Measurements from ENCODE around the gene RPS25.
"Not testable (repeated sequence)": the region's sequence is repeated elsewhere in the genome, so short reads cannot be mapped to it uniquely, and the experiment has no call there.

RPS25 gene

DNA sequence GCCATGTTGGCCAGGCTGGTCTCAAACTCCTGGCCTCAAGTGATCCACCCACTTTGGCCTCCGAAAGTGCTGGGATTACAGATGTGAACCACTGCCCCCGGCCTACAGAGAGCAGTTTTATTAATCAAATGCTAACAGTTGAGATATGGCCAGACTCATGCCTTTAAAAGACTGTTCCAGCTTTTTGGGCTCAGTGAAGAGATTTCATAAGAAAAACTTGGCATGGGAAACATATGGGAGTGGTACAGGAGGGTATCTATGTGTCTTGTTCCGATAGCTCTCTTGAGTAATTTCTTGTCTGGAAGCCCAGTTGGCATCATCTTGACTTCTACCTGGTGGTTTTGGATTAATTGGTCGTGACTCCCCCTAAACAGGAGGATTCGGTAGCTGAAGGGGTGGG is 20.7 kb upstream of the RPS25 start:
- no peak for DNase-seq

DNA sequence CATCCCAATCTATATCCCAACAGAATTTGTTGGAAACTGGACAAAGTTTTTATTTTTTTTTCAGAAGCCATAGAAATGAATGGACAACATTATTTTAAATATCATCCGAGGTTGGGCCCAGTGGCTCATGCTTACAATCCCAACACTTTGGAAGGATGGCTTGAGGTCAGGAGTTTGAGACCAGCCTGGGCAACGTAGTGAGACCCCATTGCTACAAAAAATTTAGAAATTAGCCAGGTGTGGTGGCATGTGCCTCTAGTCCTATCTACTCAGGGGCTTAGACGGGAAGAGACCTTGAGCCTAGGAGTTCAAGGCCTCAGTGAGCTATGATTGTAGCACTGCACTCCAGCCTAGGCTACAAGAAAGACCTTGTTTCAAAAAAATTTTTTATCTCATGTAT is 16.7 kb upstream of the RPS25 start:
- no peak for DNase-seq

DNA sequence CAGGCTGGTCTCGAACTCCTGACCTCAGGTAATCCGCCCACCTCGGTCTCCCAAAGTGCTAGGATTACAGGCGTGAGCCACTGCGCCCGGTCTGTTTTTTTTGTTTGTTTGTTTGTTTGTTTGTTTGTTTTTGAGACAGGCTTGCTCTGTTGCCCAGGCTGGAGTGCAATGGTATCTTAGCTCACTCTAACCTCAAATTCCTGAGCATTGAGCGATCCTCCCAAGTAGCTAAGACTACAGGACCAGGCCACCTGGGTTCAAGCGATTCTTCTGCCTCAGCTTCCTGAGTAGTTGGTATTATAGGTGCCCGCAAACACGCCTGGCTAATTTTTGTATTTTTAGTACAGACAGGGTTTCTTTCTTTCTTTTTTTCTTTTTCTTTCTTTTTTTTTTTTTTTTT is 15.3 kb upstream of the RPS25 start:
- DNase-seq = not testable (repeated sequence)

DNA sequence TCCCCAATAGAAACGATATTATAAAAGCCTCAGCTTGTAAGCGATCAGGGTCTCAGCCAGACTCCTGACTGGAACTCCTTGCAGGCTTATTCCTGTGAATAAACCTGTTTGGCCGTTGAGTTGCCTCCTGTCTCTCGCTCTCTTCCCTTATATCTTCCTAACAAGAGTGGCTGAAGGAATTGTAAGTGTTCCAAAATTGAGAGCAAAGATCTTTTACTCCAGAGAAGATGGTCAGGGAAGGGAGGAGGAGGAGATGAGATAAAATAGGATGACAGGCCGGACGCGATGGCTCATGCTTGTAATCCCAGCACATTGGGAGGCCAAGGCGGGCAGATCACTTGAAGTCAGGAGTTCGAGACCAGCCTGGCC is 13.8 kb upstream of the RPS25 start:
- no peak for DNase-seq

DNA sequence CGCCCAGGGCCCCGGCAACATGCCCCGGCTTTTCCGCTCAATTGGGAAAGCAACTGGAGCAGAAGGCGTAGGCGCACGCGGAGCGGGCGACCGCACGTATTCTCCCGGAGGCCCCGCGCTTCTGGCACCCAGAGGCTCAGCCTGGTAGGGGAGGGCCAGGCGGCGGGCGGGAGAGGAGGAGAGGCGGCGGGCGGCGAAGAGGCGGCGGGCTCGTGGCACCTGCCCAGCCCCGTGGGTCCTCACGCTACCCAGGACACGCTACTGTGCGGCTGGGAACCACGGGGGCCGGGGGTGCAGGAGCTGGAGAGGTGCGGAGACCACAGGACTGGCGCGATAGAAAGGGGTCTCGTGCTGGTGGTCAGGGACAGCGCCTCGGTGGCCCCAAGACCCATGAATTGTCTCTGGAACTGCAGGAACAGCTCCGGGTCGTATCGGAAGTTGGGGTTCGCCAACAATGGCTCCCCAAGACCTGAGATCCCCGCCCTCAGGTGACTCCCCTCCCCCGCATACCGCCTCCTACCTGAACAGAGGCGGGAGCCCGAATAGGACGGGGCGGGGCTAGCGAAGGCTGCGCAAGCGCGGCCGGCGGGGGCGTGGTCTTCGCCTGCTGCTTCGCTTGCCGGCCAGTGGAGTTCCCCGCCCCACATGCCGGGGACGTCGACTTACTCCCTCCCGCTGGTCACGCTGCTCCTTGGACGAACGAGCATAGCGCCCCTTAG is 12.3 kb upstream of the RPS25 start, which contains the start of gene SLC37A4:
Gene SLC37A4 (minus strand): TSS at position 549 of the 719 bp plus-strand sequence.
- peak; percentile 94 for DNase-seq

DNA sequence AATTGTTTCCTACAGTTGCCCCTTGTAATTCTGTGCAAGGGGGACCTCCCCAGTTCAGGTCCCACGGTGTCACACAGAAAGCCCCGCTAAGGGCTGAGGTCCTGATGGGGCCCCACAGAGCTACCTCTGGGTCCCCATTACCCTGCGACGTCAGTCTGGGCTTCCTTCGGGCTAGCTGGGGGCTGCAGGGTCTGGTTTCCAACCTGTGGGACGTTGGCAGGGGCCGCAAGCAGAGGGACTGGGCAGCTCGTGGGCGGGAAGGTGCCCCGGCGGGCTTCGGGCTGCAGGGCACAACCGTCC is 11.8 kb upstream of the RPS25 start:
- DNase-seq = no peak

DNA sequence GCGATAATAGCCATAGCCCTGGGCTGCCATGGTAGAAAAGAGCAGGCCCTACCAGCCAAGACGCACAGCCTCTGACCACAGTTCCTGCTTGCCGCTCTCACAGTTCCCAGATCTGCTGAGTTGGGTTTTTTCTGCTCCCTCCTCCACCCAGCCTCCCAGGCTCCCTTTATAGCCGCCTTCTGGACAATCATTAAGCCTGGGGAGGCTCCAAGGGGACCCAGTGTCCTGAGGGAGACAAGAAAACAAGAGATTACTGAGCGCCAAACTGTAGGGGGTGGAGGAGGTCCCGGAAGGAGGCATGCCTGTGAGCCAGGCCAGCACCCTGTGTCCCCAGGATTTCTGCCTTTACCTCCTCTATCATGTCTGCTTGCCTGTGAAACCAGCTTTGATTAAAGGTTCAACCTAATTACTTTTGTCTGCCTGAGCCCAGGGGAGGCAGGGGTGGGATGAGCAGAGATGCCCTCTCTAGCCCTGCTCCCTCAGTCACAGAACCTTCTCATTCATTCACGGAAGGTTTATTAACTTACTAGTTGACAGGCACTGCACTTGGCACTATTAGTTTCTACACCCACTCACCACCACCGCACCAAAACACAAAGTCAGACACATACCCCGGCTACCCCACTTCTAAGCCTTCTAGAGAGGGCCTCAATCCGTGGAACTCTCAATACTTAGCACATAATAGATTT is 11.3 kb upstream of the RPS25 start:
- peak; percentile 31 for DNase-seq

DNA sequence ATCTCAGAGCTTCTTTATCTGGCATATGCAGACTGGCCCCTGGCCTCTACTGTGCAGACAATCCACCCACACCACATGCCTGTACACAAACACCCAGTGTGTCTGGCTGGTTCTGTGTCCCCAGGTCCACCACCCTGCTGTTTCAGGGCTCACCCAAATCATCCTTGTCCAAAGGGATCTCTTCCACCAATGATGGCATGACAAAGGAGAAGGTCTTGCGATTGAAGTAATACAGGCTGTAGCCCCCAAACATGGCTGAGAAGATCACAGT is 10.9 kb upstream of the RPS25 start:
- no peak for DNase-seq

DNA sequence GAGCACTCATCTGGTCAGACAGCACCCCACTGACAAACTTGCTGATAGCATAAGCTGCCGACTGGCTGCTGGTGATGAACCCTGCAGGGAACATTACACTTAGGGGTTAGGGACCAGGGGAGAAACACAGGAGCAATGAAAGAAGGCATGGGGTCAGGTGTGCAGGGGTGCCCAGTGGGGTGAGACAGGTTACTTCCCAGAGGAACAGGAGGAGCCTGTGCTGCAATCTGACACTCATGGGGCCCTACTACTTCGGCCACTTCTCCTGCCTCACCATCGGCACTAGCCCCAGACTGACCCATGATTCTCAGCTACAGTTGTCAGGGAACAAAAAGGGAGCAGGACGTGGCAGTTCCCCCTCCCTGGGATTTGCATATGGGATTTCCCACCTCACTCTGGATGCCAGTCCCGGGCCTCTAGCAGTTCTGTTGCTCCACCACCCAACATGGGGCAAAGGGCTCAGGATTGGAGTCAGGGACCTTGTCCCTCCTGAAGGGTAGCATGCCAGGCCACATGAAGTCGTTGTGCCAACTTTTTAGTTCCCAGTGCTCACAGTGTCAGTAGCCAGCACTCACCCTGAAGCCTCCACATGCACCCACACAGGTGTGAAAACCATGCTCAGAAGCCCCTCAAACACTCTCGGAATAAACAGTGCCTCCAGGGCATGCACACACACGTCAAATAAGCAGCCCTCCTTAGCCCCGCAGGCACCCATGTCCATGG is 10.4 kb upstream of the RPS25 start:
- DNase-seq = no peak

DNA sequence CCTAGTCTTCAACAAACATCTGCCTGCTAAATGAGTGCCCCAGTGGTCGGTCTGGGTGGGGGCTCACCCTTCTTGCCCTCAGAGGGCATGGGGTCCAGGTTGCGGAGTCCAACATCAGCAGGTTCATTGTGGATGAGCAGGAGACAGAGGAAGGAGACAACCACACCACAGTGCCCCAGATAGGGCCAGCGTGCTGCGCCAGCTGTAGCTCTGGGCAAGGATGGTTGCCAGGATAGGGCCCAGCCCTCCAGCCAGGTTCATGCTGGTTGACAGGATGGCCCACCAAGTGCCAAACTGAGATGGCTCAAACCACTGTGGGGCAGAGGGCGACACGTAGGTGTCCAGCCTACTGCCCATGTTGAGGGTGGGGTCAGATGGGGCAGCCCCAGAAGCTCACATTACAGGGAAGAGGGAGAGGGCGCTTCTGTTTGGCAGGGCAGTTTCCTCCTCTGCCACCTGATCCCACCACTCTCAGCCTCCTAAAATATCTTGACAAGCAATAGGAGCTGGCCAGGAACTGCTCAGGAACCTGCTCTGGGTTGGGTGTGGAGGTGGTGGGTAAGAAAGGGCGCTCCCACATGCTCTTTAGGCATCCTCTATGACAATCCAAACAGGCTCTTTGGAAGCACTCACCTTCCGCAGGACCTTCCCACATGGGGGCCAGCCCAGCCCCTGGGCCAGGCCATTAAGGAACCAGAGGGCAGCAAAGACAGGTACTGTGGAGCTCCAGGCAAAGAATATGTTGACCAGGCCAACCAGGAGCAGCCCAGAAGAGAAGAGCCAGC is 9.6 kb upstream of the RPS25 start:
- no peak for DNase-seq

DNA sequence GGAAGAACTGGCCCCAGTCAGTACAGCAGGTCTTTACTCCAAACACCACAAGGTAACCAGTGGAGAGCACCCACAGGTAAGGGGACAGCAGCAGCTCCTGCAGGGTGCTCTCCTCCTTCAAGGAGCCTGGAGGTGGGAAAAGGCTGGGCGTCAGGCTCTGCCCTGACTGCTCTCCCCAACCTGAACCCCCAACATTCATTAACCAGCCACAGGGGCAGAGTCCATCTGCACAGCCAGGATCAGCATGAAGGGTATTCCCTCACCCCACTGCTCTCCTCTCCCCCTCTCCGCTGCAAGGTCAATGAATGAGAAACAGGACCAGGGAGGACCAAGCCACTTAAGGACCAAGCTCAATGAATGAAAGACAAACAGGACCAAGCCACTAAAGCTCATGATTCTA is 8.8 kb upstream of the RPS25 start:
- no peak for DNase-seq

DNA sequence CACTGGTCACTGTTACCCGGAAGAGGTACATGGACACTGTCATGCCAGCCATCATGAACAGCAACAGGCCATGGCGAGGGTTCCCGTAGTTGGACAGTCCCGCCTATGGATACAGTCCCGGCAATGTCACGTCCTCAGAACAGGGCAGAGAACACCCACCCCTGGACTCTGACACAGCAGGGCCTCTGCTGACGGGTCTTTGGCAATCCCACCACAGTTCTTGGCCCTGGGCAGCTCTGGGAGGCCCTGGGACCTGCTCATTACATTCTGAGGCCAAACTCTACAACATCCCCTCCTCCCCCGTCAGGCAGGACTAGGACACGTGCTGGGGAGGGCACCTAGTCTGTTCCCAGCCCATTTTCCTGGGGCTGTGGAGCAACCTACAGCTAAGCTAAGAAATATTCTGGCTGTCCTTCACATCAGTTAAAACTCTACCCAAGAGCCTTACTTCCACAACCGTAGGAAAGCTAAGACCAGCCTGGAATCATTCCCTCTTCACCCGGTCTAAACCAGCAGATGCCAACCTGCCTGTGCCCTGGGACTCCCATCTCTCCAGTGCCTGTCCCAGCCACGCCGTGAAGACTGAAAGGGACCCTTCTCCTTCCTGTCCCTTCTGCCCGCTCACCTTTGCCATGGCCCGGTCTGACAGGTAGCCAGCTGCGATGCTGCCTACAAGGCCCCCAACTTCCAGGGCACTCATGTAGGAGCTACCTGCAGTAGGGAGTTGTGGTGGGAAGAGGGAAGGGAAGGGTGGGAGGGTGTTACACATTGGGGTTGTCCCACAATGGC is 8.0 kb upstream of the RPS25 start:
- DNase-seq = no peak

DNA sequence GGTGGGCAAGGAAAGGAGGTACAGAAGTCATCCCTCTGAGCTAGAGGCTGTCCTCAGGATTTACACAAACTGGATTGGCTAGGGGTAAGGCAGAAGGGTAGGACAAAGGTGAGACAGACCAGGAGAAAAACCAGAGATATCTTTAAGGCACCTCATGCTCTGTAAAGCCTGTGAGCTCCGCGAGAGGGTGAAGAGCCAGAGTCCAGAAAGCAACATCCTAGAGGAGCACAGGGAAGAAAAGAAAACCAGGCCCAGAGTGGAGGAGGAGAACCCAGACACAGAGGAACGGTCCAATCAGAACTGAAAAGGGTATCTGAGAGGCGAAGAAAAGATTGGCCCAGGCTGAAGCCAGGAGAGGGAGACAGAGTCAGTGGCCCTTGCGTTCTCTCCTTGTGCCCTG is 7.4 kb upstream of the RPS25 start:
- DNase-seq = no peak

DNA sequence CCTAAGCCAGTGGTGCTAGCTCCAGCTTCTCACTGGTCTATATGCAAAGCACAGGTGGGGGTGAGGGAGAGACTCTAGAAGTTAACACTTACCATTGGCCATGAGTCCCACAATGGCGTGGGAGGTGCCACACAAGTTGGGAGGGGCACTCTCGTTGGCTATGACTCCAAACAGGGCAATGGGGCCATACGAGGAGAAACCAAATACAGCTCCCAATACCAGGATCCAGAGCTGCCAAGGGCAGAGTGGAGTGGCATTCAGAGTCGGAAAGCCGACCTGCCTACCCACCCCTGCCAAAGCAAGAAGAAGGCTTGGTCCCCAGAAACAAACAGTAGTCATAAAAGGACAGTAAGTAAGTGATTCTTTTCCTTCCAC is 6.9 kb upstream of the RPS25 start:
- no peak for DNase-seq

DNA sequence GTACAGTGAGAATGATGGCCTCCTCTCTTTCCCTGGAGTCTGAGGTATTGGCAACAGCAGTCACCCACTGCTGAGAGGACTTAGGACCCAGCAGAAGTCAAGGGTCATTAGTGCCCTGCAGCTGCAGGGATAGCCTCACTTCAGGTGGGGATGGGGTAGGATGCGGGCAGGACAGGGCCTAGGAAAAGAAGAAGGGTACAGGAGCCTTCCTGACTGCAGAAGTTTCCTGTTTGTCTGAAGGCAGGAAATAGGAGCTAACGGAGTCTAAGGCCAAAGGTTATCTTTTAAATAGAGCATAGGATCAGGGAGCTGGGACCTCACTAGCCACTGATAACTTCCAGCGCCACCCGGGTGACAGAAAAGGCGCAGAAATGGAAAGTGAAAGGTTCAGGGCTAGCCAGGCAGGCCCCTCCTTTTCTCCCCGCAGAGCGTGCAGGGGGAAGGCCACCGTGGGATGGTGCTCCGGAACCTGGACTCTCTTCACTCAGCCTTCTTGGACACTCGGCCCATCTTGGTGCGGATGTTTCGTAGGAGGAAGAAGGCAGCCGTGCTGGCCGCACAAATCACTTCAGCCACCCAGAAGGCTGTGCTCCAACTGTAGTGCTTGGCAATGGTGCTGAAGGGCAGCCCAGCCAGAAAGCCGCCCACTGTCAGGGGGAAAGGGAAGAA is 6.4 kb upstream of the RPS25 start:
- no peak for DNase-seq

DNA sequence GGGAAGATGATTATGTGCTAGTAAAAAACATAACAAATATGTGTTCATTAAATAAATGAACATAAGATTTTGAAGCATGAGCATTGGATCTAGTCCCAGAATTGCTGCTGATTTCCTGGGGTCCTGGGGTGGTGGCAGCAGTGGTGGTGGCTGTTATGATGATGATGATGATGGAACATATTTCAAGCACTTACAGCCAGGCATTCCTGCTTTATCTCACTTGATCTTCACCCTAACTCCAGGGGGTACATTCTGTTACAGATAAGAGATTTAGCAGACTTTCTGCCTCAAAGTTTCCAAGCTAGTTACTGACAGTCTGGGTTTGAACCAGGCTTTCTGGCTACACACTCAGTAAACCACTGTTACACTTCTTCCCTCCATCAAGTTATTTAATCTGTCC is 5.6 kb upstream of the RPS25 start:
- no peak for DNase-seq

DNA sequence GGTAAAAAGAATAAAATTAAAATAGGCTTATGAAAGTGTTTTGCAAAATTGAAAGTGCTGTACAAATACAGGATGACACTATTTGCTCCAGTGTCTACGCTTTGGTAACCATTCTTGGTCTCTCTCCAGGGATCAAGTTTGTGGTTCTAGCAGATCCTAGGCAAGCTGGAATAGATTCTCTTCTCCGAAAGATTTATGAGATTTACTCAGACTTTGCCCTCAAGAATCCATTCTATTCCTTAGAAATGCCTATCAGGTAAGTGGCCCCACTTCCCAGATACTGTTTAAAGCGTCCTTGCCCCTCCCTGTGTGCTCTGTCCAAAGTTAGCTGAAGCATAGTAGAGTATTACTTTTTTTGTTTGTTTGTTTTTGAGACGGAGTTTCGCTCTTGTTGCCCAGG is 3.5 kb upstream of the RPS25 start:
- no peak for DNase-seq

DNA sequence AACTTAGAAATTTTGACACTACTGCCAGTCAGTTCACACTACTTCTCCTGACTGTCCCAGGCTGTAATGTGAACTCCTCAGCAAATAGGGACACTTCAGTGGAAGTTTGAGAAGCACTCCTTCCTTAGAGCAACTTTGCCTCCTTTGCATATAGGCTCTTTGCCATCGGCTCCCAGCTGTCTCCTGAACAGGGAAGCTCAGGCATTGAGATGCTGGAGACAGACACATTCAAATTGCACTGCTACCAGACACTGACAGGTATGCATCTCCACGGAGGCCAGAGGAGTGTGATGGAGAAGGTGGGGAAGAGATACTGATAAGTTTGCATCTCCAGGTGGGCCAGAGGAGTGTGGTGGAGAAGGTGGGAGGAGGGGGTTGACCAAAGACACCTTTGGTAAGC is 1.9 kb upstream of the RPS25 start:
- DNase-seq = no peak

DNA sequence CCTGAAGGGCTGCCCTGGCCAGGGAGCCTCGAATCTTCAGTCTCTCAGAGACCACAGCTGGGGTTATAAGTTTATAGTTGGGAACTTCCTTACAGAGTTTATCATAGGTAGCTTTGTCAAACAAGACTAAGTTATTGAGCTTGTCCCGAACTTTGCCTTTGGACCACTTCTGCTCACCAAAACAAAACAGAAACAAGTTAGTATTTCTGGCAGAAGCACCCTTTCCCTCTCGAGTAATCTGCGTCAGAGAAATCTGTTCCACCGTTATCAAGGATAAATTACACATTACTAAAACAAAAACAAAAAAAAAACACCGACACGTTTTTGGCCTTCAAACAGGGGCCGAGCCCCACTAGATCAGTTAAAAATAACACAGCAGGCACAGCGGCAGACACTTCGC is 766 bp downstream of the RPS25 start:
- DNase-seq = not testable (repeated sequence)

DNA sequence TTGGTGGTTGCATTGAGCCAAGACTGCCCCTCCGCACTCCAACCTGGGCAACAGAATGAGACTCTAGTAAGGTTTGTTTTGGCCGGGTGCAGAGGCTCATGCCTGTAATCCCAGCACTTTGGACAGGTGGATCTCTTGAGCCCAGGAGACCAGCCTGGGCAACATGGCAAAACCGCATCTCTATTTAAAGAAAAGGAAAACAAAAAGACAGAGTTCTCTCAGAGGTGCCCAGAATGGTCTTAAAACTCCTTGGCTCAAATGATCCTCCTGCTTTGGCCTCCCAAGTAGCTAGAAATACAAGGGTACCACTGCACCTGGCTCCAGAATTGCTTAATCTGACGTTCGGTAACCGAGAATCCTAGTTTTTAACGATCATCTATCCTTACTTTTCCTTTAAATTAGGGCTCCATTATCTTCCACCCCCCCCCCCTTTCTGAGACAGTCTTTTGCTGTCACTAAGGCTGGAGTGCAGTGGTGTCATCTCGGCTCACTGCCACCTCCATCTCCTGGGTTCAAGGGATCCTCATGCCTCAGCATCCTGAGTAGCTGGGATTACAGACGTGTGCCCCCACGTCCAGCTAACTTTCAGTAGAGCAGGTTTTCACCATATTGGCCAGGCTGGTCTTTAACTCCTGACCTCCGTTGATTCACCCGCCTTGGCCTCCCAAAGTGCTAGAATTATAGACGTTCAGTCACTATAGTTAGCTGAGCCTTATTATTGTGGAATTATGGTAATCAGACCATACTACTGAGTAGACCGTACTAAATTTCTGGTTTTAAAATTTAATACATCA is 1.7 kb downstream of the RPS25 start:
- no peak for DNase-seq

DNA sequence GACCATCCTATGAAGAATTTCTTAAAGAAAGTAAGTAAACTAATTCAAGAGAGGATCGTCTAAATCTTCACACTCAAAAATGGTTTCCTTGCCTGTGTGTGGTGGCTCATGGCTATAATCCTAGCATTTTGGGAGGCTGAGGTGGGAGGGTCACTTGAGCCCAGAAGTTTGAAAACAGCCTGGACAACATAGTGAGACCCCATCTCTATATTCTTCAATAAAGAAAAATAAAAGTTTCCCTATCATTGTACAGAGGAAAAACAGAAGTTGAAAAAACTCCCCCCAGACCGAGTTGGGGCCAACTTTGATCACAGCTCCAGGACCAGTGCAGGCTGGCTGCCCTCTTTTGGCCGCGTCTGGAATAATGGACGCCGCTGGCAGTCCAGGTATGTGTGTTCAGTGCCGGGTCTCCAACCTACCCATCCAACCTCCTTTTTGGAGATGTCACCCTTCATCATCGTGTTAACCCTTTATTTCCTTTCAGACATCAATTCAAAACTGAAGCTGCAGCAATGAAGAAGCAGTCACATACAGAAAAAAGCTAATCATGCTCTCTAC is 3.0 kb downstream of the RPS25 start:
- no peak for DNase-seq

All from retina (tissue), 1 donor.